GM23248 (cell line): ENCODE measurements around the gene WEE2. TPM values are rescaled to one million over a fixed set of nuclear protein-coding genes. Genes with fewer than 3 reads are reported as not detected.

Source experiments
- DNase-seq: peaks from one replicate; pipeline ENCODE4 v3.0.0-alpha.2; 2015
- H2AFZ ChIP-seq: fragments of 200-600 bp; sonication (generic); 2 replicates; pipeline ENCODE4 v1.6.1; 2016; ENCODE audit warnings: antibody characterized with exemption
- H3F3A ChIP-seq: fragments of 200-600 bp; sonication (generic); 2 replicates; pipeline ENCODE4 v1.6.1; 2016; ENCODE audit warnings: mild to moderate bottlenecking, antibody characterized with exemption, mixed run types; ENCODE audit not compliant: insufficient read depth
- H3K27ac ChIP-seq: fragments of 200-600 bp; sonication (generic); 2 replicates; pipeline ENCODE4 v1.5.1; 2016; ENCODE audit warnings: mild to moderate bottlenecking
- H3K27me3 ChIP-seq: fragments of 200-600 bp; sonication (generic); replicated peaks from 2 replicates; pipeline ENCODE4 v1.6.1; 2016; ENCODE audit warnings: mild to moderate bottlenecking; ENCODE audit not compliant: insufficient read depth
- H3K36me3 ChIP-seq: fragments of 200-600 bp; sonication (generic); 2 replicates; pipeline ENCODE4 v1.6.1; 2016; ENCODE audit warnings: low read depth, mild to moderate bottlenecking
- H3K4me1 ChIP-seq: fragments of 200-600 bp; sonication (generic); 2 replicates; pipeline ENCODE4 v1.6.1; 2016; ENCODE audit warnings: mild to moderate bottlenecking; ENCODE audit not compliant: insufficient read depth
- H3K4me2 ChIP-seq: fragments of 200-600 bp; sonication (generic); one replicate; pipeline ENCODE4 v1.6.1; 2016; ENCODE audit warnings: mild to moderate bottlenecking; ENCODE audit not compliant: unreplicated experiment
- H3K4me3 ChIP-seq: fragments of 200-600 bp; sonication (generic); 2 replicates; pipeline ENCODE4 v1.5.1; 2016; ENCODE audit warnings: mild to moderate bottlenecking
- H3K79me2 ChIP-seq: fragments of 200-600 bp; sonication (generic); 2 replicates; pipeline ENCODE4 v1.6.1; 2016; ENCODE audit warnings: mild to moderate bottlenecking; ENCODE audit not compliant: insufficient read depth
- H3K9ac ChIP-seq: fragments of 200-600 bp; sonication (generic); 2 replicates; pipeline ENCODE4 v1.6.1; 2016; ENCODE audit warnings: mild to moderate bottlenecking
- H3K9me2 ChIP-seq: fragments of 200-600 bp; sonication (generic); 2 replicates; pipeline ENCODE4 v1.6.1; 2016; ENCODE audit warnings: mixed run types, mild to moderate bottlenecking, moderate library complexity; ENCODE audit not compliant: insufficient read depth
- H3K9me3 ChIP-seq: fragments of 200-600 bp; sonication (generic); one replicate; pipeline ENCODE4 v1.6.1; 2017; ENCODE audit warnings: low read depth
- H4K20me1 ChIP-seq: fragments of 200-600 bp; sonication (generic); 2 replicates; pipeline ENCODE4 v1.6.0; 2016; ENCODE audit not compliant: insufficient read depth
- EZH2 ChIP-seq: fragments of 200-600 bp; sonication (generic); IDR thresholded peaks from 2 replicates; pipeline ENCODE4 v1.6.1; 2018; ENCODE audit warnings: antibody characterized with exemption, mild to moderate bottlenecking; ENCODE audit not compliant: insufficient read depth, poor library complexity, severe bottlenecking
- EZH2phosphoT487 ChIP-seq: fragments of 200-600 bp; sonication (generic); IDR thresholded peaks from 2 replicates; pipeline ENCODE4 v1.6.1; 2018; ENCODE audit warnings: antibody characterized with exemption, moderate library complexity, mild to moderate bottlenecking, low read depth; ENCODE audit not compliant: insufficient read depth
- WGBS, 2 experiments: methylation state at CpG; one replicate each; pipeline ENCODE4 v1.1.6; 2015 to 2017; ENCODE audit warnings: low lambda C conversion rate in 2 of 2, low coverage in 1 of 2; ENCODE audit errors: missing lambda C conversion rate in 2 of 2; 5-methylcytosine and 5-hydroxymethylcytosine counted together
- in situ Hi-C: fragments of 300-500 bp; cut with MboI; formaldehyde crosslinking; loops from 2 replicates; pipeline ENCODE4 v1.15.0; 2020
- polyA plus RNA-seq: library from polyadenylated mRNA; unstranded; fragments of >200 nt; fragmentation: Nextera tagmentation; extraction: Ambion mirVana; gene quantifications from 2 replicates; pipeline ENCODE4 v1.2.1, GENCODE V29; 2016
- total RNA-seq: library from RNA; depleted of rRNA; stranded (reverse); fragments of >200 nt; shearing (Covaris generic); gene quantifications from 2 replicates; pipeline ENCODE4 v1.2.3, GENCODE V29; 2014; rRNA removed

The WEE2 gene
- not detected in 2 replicates for total RNA-seq
- polyA plus RNA-seq = not detected in 2 replicates

GRCh38 chr7:141708351-141708750 is at the start of gene WEE2:
Gene WEE2, plus strand, starts transcription at chr7:141708353. Its CDS starts 406 bp downstream, at chr7:141708759.
- no peaks in the 10 kb centered on the region for H3F3A ChIP-seq
- no peak for DNase-seq
- H3K4me2 ChIP-seq = no peak within 1 kb of the TSS
- TF ChIP-seq EZH2phosphoT487 = no peak
- TF ChIP-seq EZH2 = no peak
- no peaks in the 10 kb centered on the region for H3K9me3 ChIP-seq
- no peaks in the 10 kb centered on the region for H3K9me2 ChIP-seq
- H3K36me3 ChIP-seq = no peaks in the 10 kb centered on the region
- H3K4me3 ChIP-seq = no peak within 1 kb of the TSS
- H3K27me3 ChIP-seq = no peaks in the 10 kb centered on the region
- in situ Hi-C loops = no loop called here
- no peak within 1 kb of the TSS for H3K9ac ChIP-seq
- no peaks in the 10 kb centered on the region for H4K20me1 ChIP-seq
- no peaks in the 10 kb centered on the region for H3K4me1 ChIP-seq
- WGBS, 2 experiments = 68 to 75% methylated on average over 6 of the region's 6 CpGs
- H2AFZ ChIP-seq = no peak within 1 kb of the TSS
- no peak within 1 kb of the TSS for H3K27ac ChIP-seq
- H3K79me2 ChIP-seq = no peaks in the 10 kb centered on the region

GRCh38 chr7:141659501-141659900 is 48.7 kb upstream of the WEE2 start:
- Histone ChIP-seq H3K9me3 (no peaks in the 10 kb centered on the region), H2AFZ (no peak overlapping the region), H3K9ac (no peak overlapping the region), H3K36me3 (peaks cover 5% of the 10 kb centered on the region; the same call in 1 of the 2 replicates), H3K27ac (no peak overlapping the region), H3K4me1 (no peaks in the 10 kb centered on the region), H3K4me2 (no peak overlapping the region), H4K20me1 (no peaks in the 10 kb centered on the region), H3F3A (no peaks in the 10 kb centered on the region), H3K27me3 (no peaks in the 10 kb centered on the region), H3K79me2 (no peaks in the 10 kb centered on the region), H3K9me2 (no peaks in the 10 kb centered on the region), H3K4me3 (no peak overlapping the region)
- in situ Hi-C loops = no loop called here
- TF ChIP-seq EZH2 (no peak), EZH2phosphoT487 (no peak)
- DNase-seq = no peak
- WGBS, 2 experiments = 77% methylated on average over 6 of the region's 6 CpGs

GRCh38 chr7:141660259-141660658 is 47.9 kb upstream of the WEE2 start:
- Histone ChIP-seq H2AFZ (no peak overlapping the region), H3K4me2 (no peak overlapping the region), H3K27ac (no peak overlapping the region), H3F3A (no peaks in the 10 kb centered on the region), H3K4me1 (no peaks in the 10 kb centered on the region), H3K9ac (no peak overlapping the region), H3K79me2 (no peaks in the 10 kb centered on the region), H3K9me3 (no peaks in the 10 kb centered on the region), H4K20me1 (no peaks in the 10 kb centered on the region), H3K9me2 (no peaks in the 10 kb centered on the region), H3K36me3 (peaks cover 5% of the 10 kb centered on the region; the same call in 1 of the 2 replicates), H3K27me3 (no peaks in the 10 kb centered on the region), H3K4me3 (no peak overlapping the region)
- TF ChIP-seq EZH2 = no peak
- TF ChIP-seq EZH2phosphoT487 = no peak
- WGBS, 2 experiments = 88 to 90% methylated on average over 4 of the region's 4 CpGs
- DNase-seq = no peak
- in situ Hi-C loops = no loop called here

- Histone ChIP-seq H3F3A (no peaks in the 10 kb centered on the region), H3K9ac (no peak overlapping the region), H2AFZ (no peak overlapping the region), H3K4me2 (no peak overlapping the region), H3K27ac (no peak overlapping the region), H3K79me2 (no peaks in the 10 kb centered on the region), H4K20me1 (no peaks in the 10 kb centered on the region), H3K9me2 (no peaks in the 10 kb centered on the region), H3K27me3 (no peaks in the 10 kb centered on the region), H3K4me1 (no peaks in the 10 kb centered on the region), H3K4me3 (no peak overlapping the region), H3K9me3 (no peaks in the 10 kb centered on the region), H3K36me3 (peaks cover 5% of the 10 kb centered on the region; the same call in 1 of the 2 replicates)
- in situ Hi-C loops = no loop called here
- TF ChIP-seq EZH2phosphoT487 (no peak), EZH2 (no peak)
- no peak for DNase-seq
- 78 to 88% methylated on average over 6 of the region's 6 CpGs for WGBS, 2 experiments
These were observed 44.9 kb upstream of the WEE2 start for GRCh38 chr7:141663081-141663849.
